K562 (cell line): ENCODE results near the gene TOMM6. TPM values are rescaled to one million over a fixed set of nuclear protein-coding genes. Genes with fewer than 3 reads are reported as not detected.

Source experiments
- CBX3 ChIP-seq, 2 experiments: IDR thresholded peaks; 1 replicate in 1 of 2; 2 replicates in 1 of 2; pipeline ENCODE4 v1.6.1; 2012; ENCODE audit warnings: inconsistent platforms in 2 of 2, low read length in 2 of 2, borderline replicate concordance in 1 of 2, control low read depth in 1 of 2
- ELF2 ChIP-seq: fragments of 250-450 bp; sonication (Bioruptor Pico); IDR thresholded peaks from 2 replicates; pipeline ENCODE4 v1.5.0; 2021; ENCODE audit warnings: mild to moderate bottlenecking
- MAX ChIP-seq: sonication (generic); formaldehyde crosslinking; IDR thresholded peaks from 2 replicates; pipeline ENCODE4 v1.9.0; 2022; ENCODE audit warnings: mild to moderate bottlenecking, missing genetic modification reagents
- MAZ ChIP-seq, 2 experiments: fragments of 450-650 bp in 1 of 2; sonication (generic) in 1 of 2; formaldehyde crosslinking; IDR thresholded peaks in 1 of 2; conservative IDR thresholded peaks in 1 of 2; 2 replicates each; pipeline versions ENCODE4 v1.4.0 to v1.5.0; 2020; ENCODE audit warnings: mild to moderate bottlenecking in 1 of 2, missing genetic modification reagents in 1 of 2
- MCM2 ChIP-seq: fragments of 450-650 bp; IDR thresholded peaks from 2 replicates; pipeline ENCODE4 v1.6.1; 2017; ENCODE audit warnings: low read depth, mild to moderate bottlenecking
- PRDM10 ChIP-seq: fragments of 450-650 bp; IDR thresholded peaks from 2 replicates; pipeline ENCODE4 v1.6.1; 2018; ENCODE audit not compliant: partially characterized antibody
- RCOR1 ChIP-seq, 2 experiments: IDR thresholded peaks; 2 replicates each; pipeline ENCODE4 v1.6.1; 2012; ENCODE audit warnings: low read depth in 2 of 2, low read length in 2 of 2, borderline replicate concordance in 1 of 2, improper control_type of control experiment in 1 of 2
- SMAD3 ChIP-seq: fragments of 450-650 bp; formaldehyde crosslinking; conservative IDR thresholded peaks from 2 replicates; pipeline ENCODE4 v1.4.0; 2020; ENCODE audit warnings: mild to moderate bottlenecking
- THAP12 ChIP-seq: fragments of 250-450 bp; sonication (Bioruptor Pico); IDR thresholded peaks from 2 replicates; pipeline ENCODE4 v1.9.0; 2021; ENCODE audit warnings: mild to moderate bottlenecking, inconsistent platforms
- ZBTB49 ChIP-seq: sonication (generic); formaldehyde crosslinking; IDR thresholded peaks from 2 replicates; pipeline ENCODE4 v1.8.0; 2022; ENCODE audit warnings: missing genetic modification reagents, mild to moderate bottlenecking, borderline replicate concordance
- ZC3H8 ChIP-seq: fragments of 450-650 bp; IDR thresholded peaks from 2 replicates; pipeline ENCODE4 v1.6.1; 2017
- ZFX ChIP-seq: sonication (generic); formaldehyde crosslinking; IDR thresholded peaks from 2 replicates; pipeline ENCODE4 v1.8.0; 2022; ENCODE audit warnings: mild to moderate bottlenecking, missing genetic modification reagents, moderate library complexity
- ZNF197 ChIP-seq: fragments of 200-800 bp; sonication (Bioruptor generic); IDR thresholded peaks from 2 replicates; pipeline ENCODE4 v1.6.1; 2016; ENCODE audit warnings: low read depth, missing genetic modification characterization, missing compliant biosample characterization
- polyA plus RNA-seq, 8 experiments: library from polyadenylated mRNA; depleted of rRNA in 4 of 8; stranded (reverse) in 5 of 8; unstranded in 3 of 8; fragments of >200 nt; fragmentation: Nextera tagmentation in 2 of 8; fragmentation: Illumina TruSeq in 1 of 8; extraction: Ambion mirVana in 2 of 8; extraction: Trizol in 1 of 8; gene quantifications; 2 replicates each; pipeline versions ENCODE4 v1.2.1 to v1.2.3, GENCODE V29; 2011 to 2014; ENCODE audit warnings: inconsistent platforms in 1 of 8, missing spikeins in 1 of 8
- total RNA-seq, 7 experiments: library from RNA; depleted of rRNA in 6 of 7; stranded (reverse); fragments of >200 nt in 6 of 7; fragmentation: Illumina TruSeq in 2 of 7; extraction: Trizol in 2 of 7; gene quantifications; 2 replicates each; pipeline versions ENCODE4 v1.2.1 to v1.2.3, GENCODE V29; 2011 to 2021; ENCODE audit warnings: low replicate concordance in 1 of 7

Gene TOMM6
- total and polyA plus RNA-seq, 9 of the 15 experiments (the other 6 are each of a cell fraction or from before 2014, with no cell fraction given): 380 to 2,097 (median 1,065) TPM

- TF ChIP-seq PRDM10 (peak; percentile 55), MCM2 (no peak), SMAD3 (CRISPR knock-in tag) (no peak), ELF2 (CRISPR knock-in tag) (no peak), ZFX (CRISPR knock-in tag) (peak; percentile 45; the same call in 1 of the 2 replicates), MAX (peak; percentile 79), ZBTB49 (0 out of 2 replicates have a peak, but pooled peaks have one; percentile 57), ZNF197 (CRISPR knock-in tag) (peak; percentile 69; the same call in 1 of the 2 replicates), CBX3 (IDR thresholded peaks at IDR 0.05; ENCODE audit: borderline replicate concordance in 1 of 2, low read length in 2 of 2) (0 out of 3 replicates have a peak, but pooled peaks of 1 of the 2 experiments have one; percentile 42), ZC3H8 (no peak), RCOR1 (IDR thresholded peaks at IDR 0.05; ENCODE audit: borderline replicate concordance in 1 of 2, low read depth in 2 of 2, low read length in 2 of 2) (peak; percentile 34 to 89; a peak in 3 of 4 replicates), THAP12 (CRISPR knock-in tag) (peak; percentile 99), MAZ (CRISPR knock-in tag; conservative IDR thresholded peaks at IDR 0.05 in 1 of 2, IDR thresholded peaks at IDR 0.05 in 1 of 2) (peak; percentile 97 to 99)
These were observed 7.5 kb upstream of the TOMM6 start, which contains the start of gene FRS3 (continued) for GRCh38 chr6:41779788-41780550.
